HG03097 (cell line): ENCODE data around the gene SEMA6A.
A peak's percentile ranks its signal among the peaks of the same experiment; 100 is the strongest.
"Not testable (repeated sequence)": the region's sequence is repeated elsewhere in the genome, so short reads cannot be mapped to it uniquely, and the experiment has no call there.

Experiments used
- ATAC-seq: cut with Tn5 transposase; IDR thresholded peaks from one replicate; pipeline ENCODE4 v1.9.1; 2021; ENCODE audit not compliant: unreplicated experiment, low FRiP score

The SEMA6A gene

DNA sequence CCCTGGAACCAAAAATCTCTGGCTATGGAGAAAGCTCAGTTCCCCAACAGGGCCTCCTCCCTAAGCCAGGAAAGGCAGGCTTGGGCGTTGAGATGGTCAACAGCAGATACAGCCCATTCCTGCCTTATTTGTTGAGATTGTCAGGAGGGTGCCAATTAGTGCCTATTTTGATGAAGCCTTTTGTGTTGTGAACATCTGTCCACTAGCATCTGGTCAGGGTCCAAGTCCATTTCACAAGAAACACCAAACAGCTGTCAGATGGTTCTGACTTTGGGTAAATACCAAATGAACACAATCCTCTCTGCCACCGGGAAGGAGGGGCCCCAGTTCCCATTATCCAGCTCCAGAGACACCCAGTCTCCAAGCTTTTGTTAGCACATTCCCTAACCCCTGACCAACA, 19.9 kb downstream of the SEMA6A start:
- ATAC-seq: no peak

- ATAC-seq: no peak
Observed at GRCh38 chr5:116553366-116553765, 21.3 kb downstream of the SEMA6A start.

GRCh38 chr5:116550082-116550481, 24.5 kb downstream of the SEMA6A start:
- no peak for ATAC-seq

GRCh38 chr5:116546743-116547124, 27.9 kb downstream of the SEMA6A start:
- no peak for ATAC-seq

DNA sequence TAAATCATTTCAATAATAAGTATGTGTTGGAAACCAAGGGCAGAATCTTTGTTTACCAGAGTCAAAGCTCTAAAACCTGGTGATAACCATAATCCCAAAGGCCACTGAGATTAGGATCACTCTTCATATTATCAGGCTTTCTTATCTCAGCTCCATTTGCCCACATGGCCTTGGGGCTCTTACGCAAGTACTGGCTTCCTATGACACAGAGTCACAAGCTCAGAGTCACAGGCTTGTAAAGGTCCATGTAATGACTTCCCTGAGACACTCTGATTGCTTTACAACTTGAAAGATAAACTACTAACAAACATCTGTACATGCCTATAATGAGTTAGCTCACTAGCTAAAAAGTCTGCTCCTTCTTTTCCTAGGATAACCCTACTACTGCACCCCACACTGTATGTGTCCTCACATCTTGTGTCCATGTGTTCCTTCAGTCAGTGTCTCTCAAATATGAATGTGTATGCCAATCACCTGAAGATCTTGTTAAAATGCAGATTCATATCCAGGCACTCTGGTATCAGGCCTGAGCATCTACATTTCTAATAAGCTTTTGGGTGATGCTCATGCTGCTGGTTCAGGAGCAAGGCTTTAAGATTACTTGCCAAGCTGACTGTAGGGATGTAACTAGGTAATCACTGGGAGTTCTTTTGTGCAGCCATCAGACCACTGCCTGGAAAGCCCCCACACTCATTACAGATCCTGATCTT, 28.4 kb downstream of the SEMA6A start:
- no peak for ATAC-seq

GRCh38 chr5:116545465-116545864, 29.2 kb downstream of the SEMA6A start:
- ATAC-seq: not testable (repeated sequence)

DNA sequence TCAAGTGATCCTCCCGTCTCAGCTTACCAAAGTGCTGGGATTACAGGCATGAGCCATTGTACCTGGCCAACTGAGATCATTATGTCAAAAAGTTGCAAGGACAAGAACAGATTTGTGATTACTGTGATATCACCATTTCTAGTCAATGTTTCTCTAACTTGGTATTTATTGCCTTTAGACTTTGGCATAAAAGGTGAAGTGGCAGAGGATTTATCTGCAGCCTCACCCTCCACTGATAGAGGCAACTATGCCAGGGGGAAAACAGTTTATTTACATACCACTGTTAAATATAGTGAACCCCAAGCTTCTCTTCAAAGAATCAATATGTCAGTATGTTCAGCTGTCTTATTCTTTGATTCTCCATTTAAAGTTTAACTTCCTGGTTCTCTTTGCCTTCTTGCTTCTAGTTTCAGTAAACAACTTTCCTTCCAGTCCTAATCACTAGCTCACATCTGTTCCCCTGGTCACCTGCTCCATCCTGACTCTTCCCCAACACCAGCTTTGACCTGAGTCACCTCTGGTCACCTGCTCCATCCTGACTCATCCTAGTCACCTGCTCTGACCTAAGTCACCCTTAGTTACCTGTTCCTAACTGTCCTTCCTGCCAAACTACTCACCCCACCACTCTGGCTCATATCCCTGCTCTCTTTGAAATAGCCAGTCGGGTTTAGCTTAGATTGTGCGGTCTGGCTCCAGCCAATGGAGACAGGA, 29.9 kb downstream of the SEMA6A start:
- ATAC-seq: no peak

DNA sequence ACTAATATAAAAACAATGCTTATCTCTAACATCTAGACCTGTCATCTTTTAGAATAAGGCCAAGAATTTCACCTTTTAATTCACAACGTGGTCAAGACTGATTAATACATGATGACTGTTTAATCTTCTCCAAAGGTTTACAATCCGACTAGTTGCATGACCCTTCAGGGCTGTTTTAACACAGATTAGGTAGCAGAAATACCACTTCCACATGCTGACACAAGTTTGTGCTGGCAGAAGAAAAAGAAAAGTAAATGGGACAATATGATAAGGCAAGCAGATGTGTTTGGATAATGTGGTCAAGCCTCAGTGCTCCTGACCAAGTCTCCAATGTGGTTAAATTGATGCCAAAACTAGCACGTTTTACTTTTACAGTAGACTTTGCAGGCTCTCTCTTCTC, 31.1 kb downstream of the SEMA6A start:
- ATAC-seq: no peak

DNA sequence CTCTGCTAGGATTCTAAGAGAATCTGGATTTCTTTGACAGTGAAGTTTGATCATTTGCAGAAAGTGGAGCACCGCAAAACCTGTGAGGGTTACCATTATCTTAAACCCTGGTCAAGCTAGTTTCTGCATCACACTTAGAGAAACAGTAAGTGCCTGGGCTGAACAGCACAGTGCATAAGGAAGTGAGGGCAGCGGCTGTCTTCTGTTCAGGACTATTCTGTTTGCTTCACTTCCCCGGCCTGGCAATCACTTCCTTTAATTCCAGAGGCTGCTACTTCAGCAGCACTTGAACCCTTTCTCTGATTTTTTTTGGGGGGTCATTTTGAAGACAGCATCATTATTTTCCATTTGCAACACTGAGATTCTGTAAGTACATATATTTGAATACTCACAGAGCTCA, 32.0 kb downstream of the SEMA6A start:
- no peak for ATAC-seq

DNA sequence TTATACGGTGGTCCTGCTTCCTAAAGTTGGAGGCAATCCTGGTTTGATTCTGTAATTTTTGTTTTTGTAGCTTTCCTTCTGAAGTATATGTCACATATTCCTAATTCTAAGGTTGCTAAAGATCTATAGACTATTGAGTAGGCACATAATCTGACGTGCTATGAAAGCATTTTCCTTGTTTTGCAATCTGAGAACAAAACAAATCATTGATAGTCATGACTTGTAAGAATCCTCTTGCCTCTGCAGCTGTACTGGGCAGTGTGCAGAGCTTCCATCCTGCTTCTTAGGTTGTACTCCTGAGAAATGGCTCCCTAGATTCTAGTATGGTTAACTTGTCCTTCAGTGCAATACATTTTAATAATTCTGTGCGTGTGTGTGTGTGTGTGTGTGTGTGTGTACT, 35.4 kb downstream of the SEMA6A start:
- no peak for ATAC-seq

DNA sequence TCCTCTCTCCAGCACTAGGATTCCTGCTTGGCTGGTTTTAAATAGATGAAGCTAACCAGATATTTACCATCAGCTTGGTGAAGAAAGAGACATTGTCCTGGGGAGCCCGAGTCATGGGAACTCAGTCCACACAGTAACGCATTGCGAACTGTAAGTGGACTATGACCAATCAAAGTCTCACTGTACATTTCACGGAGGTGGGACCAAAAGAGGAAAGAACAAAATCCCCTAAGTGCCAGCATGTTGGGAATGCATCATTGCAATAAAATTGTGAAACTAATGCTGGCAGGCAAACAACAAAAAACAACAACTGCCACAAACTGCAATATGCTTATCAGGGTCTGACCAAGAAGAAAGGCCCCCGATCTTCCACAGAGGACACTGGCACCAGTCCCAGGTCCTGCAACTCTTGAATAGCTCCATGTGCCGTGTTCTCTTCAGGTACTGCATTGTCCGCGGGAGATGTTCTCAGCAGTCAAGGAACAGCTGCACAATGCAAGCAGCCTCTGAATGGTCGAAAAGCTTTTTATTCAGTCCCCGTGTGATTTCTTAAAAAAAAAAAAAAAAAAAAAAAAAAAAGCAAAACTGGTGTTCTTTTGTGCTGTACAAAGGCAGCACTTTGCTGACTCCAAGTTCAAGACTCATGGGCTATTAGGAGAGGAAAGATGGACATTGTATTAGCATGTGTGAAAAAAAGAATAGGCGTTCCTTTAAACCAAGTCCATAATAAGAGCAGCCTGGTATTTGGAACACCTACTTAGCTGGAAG, 38.1 kb downstream of the SEMA6A start:
- no peak for ATAC-seq

GRCh38 chr5:116534964-116535651, 39.5 kb downstream of the SEMA6A start:
- ATAC-seq: no peak

DNA sequence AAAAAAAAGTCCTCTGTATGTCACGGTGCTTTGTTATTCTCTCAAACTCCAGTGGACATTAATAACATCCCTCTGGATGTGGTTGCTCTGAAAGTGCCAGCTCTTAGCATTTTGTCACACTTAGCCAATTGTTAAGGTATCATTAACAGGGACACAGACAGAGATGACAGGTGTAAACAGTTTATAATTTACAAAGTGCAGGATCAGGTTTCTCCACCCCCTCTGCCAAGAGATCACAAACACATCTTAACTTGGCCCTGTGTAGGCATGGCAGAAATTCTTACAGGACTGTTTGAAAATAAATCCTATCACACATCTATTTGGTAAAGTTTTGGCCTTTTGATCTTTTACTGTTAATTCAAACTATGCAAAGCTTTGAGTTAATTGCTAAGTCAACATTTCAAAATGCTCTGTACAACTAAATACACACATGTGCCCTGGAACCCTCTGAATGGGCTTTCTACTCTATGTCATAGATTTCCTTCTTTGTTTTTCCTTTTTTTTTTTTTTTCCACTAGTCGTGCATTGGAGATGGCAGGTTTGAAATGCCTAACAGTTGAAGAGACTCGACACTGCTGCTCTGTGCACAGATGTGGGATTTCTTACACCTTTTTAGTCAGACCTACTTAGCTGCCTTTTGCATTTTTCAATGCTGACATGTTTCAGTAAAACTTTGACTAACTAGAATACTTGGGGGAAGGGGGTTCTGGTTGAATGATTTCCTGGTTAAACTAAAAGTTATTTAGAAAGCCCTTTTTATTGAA, 41.7 kb downstream of the SEMA6A start:
- peak; percentile 75 for ATAC-seq

- no peak for ATAC-seq
Observed at GRCh38 chr5:116531635-116532034, 43.0 kb downstream of the SEMA6A start.

- no peak for ATAC-seq
Observed at GRCh38 chr5:116531117-116531516, 43.5 kb downstream of the SEMA6A start.

DNA sequence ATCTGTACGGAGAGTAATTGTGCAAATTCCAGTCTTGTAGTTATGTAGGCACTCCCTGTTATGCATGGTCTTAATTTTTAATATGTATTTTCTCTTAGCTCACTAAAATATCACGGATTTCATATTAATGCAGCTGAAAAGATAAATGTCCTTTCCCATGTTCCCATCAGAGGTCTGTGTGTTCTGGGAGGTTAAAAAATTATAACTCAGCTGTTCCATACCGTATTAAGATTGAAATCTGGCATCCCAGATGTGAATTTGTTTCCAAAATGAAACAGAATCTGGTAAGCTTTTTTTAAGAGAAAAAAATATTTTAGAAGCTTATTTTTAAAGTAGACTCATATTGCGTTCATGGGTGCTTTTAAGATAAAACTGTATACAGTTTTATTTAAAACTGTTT, 44.3 kb downstream of the SEMA6A start:
- ATAC-seq: no peak

DNA sequence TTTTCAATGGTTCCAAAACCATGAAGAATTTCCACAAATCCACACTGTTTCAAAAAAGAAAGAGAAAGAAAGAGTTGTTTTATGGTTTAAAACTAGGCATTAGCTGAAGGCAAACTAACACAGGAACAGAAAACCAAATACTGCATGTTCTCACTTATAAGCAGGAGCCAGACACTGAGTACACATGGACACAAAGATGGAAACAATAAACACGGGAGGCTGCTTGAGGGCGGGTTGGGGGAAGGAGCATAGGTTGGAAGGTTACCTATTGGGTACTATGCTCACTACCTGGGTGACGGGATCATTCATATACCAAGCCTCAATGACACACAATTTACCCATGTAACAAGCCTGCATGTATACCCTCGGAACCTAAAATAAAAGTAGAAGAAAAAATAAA, 45.0 kb downstream of the SEMA6A start:
- no peak for ATAC-seq

GRCh38 chr5:116528519-116529234, 45.9 kb downstream of the SEMA6A start:
- no peak for ATAC-seq

- no peak for ATAC-seq
Observed at GRCh38 chr5:116527582-116527981, 47.0 kb downstream of the SEMA6A start.

GRCh38 chr5:116525674-116526073, 48.9 kb downstream of the SEMA6A start:
- ATAC-seq: no peak
